Right lobe of liver (tissue), 4 donors: ENCODE data around the gene ANKRD24.
A peak's percentile ranks its signal among the peaks of the same experiment; 100 is the strongest.

Experiments used
- CTCF ChIP-seq, 4 donors: fragments of 200-600 bp in 3 of 4; fragments of 450-650 bp in 1 of 4; IDR thresholded peaks; one replicate each; pipeline versions ENCODE4 v1.5.1 to v1.8.0; 2016 to 2022; ENCODE audit warnings: antibody characterized with exemption in 4 of 4, mild to moderate bottlenecking in 2 of 4
- POLR2A ChIP-seq: fragments of 450-650 bp; IDR thresholded peaks from one replicate; pipeline ENCODE4 v1.6.1; 2017; ENCODE audit warnings: antibody characterized with exemption, mild to moderate bottlenecking
- donor health status: DM: no; HTN: no; CAD: no.
- donor health status: DM: no; HTN: no; CAD: no.
- donor health status: DM: no; HTN: yes; CAD: no.

DNA sequence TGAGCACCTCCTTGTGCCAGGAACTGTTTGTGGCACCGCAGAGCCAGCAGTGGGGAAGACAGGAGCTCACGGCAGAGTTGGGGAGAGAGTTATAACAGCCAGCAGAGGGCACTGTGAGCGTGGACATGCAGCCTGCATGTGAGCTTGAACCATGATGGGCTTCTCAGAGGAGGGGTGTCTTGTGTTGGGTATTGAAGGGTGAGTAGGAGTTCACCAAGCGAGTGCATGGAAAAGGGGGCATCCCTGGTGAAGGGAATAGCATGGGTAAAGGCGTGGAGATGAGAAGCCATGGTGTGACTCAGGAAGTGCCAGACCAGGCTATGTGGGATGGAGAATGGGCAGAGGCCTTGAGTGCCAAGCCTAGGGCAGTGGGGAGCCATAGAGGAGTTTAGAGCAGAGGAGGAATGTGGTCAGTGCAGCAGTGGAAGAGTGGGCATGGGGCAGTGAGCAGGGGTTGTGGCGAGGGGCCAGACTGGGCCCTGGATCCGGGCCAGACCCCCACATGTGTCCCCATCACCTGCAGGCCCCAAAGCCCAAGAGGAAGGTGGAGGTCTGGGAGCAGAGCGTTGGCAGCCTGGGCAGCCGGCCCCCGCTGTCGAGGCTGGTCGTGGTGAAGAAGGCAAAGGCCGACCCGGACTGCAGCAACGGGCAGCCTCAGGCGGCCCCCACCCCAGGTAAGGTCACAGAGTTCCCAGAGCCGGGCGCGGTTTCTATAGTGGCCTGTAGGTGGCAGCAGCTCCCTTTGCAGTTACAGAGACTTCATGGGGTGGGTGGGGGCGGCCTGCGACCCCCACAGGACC is 84.8 kb downstream of the ANKRD24 start:
- TF ChIP-seq CTCF (IDR thresholded peaks at IDR 0.05): peak; percentile 75 to 88 (median 81)
- no peak for TF ChIP-seq POLR2A
